HTR-8/SVneo (cell line): Measurements from ENCODE around the gene TSEN2.
"Not testable (repeated sequence)": the region's sequence is repeated elsewhere in the genome, so short reads cannot be mapped to it uniquely, and the experiment has no call there.

Source experiments
- DNase-seq: peaks from one replicate; pipeline ENCODE4 v3.0.0; 2011; ENCODE audit warnings: low spot score, mixed read lengths; ENCODE audit not compliant: insufficient read length
- FAIRE-seq: peaks from 2 replicates; lab custom pipeline; 2011; peaks lifted over from hg19 to GRCh38; lab: Jason Lieb, UNC

Gene TSEN2

DNA sequence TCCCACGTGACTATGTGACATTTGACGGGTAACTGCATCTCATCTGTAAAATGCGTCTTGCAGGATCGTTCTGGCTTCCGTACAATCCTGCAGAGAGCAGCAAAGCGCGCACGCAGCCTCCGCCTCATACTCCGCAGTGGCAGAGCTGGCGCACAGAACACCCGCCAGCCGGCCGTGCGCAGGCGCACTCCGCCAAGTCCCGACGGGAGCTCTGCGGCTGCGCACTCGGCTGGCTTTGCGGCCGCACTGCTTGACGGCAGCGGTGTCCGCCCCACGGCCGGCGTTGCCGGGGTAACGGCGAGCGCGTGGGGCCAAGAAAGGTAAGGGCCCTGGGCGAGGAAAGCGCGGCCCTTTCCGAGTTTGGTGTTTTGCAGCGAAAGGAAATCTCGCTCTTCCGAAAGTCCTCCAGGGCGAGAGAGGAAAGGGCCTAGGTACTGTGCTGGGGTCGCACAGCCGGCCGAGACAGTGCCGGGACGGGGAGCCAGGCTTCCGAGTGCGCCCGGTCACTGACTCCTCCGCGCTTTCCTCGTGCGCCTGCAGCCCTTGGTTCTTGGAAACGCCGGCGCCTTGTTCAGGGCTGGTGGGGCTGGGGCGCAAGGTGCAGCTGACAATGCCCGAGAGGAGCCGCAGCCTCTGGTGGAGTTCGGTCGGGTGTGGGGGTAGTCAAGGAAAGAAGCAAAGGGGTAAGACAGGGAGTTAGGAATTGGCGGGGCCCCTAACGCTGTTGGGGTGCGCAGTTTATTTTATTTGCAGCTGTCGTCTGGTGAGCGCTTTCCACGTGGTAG is at the start of gene TSEN2:
TSEN2 (plus strand) TSS at position 283 of the 785 bp plus-strand sequence. CDS start 5,321 bp downstream, outside the sequence.
- DNase-seq (peak; percentile 96), FAIRE-seq (peak; percentile 94)

- FAIRE-seq (no peak), DNase-seq (no peak)
Measured at GRCh38 chr3:12436514-12437220, 47.6 kb upstream of the TSEN2 start.

DNA sequence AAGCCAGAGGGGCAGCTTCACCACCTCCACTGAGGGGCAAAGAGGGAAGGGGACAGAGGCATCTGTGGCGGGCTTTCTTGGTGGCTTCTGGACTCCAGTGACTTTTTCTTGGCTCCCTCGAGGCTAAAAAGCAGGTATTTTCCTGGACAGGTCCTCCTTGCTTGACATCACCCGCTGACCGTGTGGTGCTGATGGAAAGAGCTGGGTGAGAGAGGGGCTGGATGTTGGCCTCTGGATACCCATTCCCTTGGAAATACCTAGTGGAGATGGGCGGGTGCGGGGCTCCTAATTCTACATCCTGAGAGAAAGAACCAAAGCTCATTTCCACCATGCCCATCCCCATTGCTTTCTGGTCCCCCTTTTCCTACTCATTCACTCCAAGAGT is 47.1 kb upstream of the TSEN2 start:
- DNase-seq (no peak), FAIRE-seq (no peak)

DNA sequence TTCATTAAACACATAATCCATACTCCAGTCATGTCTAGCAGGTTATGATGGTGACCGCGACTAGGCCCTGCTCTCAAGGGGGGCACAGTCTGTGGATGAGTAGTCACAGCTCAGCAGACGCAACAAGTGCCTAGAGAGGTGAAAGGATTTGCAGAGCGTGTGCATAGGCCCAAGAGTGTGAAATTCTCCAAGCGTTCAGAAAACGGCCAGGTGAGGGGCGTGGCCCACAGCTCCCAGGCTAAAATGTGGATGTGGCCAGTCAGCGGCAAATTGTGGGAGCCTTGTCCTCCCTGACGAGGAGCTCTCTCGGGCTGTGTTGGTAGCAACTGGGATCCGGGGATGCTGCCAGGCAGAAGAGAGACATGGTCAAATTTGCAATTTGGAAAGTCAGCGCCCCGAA is 46.4 kb upstream of the TSEN2 start:
- DNase-seq (no peak), FAIRE-seq (no peak)

DNA sequence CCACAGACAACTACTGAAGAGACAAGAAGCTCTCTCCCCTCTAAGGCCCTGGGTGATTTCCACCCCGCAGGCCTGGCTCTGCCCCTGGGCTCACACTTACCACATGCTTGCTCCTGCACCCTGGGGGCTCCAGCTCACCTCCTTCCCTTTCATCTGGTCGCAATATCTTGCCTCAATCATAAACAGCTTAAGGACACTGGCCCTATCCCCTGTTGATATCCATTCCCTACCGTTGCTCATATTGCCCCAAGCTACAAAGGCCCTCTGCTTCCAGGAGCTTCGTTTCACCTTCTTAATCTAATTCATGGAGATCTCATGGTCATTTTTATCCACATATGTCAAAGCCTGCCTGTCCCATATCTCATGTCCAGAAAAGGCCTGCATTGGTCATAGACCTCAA is 46.0 kb upstream of the TSEN2 start:
- no peak for FAIRE-seq

DNA sequence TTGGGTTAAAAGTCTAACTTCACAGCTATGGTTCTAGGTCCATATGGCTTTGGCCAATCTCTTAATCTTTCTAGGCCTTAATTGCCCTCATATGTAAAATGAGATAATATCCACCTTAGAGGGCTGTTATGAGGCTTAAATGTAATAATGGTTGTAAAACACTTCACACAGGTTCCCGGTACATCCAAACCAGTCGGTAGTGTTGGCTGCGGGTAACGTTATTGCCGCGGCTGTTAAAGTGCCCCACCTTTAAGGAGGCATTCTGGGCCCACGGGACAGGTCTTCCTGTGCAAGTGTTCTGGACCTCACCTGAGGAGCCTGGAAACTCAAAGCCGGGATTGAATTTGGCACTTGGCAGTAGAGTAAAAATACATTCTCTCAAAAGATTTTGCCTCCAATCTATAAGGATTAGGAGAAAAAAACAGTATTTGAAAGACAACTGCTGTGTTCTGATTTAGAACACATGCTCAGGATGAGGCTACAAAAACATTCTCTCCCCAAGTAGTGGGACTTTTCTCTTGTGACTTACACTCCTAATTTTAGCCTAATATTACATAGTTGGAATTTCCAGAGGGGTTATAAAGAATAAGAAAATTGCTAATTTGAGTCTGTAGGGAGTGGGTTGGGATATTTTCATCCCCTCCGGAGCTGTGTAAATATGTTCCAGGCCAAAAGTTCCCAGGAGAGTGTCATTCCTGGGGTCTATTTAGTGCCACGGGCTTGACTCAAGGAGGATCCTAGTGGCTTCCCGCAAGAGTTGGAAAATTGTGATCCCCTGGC is 44.9 kb upstream of the TSEN2 start:
- FAIRE-seq (no peak), DNase-seq (no peak)

More for the DNA sequence above, 46.0 kb upstream of the TSEN2 start:
- DNase-seq, result no peak

DNA sequence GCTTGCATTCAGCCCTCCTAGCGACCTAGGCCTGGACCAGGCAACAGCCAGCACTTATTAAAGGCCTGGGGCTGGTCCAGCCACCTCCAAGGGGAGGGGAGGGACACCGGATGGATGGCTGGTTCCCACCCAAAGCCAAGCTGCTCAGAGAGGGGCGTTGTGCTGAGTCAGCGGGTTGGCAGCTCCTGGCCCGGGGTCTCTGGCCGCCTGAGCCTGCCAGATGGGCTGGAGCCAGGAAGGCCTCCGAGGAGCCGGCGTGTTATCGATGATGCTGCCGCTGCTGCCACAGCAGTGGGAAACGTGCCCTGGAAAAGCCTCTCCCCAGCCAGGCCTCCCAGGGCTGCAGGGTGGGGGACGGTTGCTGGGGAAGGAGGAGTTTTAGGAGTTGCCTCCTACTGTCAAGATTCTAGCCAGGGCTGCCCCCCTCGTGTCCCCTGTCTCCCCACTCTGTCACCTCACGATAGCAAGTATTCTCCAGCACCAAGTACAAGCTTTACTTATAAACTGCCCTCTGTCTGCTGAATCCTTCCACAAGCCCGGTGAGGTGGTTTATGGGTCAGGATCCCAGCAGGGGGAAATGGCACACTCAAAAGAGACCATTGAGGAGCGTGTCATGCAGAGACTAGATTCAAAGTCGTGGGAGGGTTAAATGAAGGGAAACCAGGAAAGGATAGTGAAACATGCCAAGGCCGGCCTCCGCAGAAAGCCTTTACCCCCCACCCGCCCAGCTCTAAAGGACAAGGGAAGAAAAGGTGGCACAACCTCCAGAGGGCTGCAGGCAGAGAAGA is 43.2 kb upstream of the TSEN2 start:
- FAIRE-seq (no peak), DNase-seq (no peak)

DNA sequence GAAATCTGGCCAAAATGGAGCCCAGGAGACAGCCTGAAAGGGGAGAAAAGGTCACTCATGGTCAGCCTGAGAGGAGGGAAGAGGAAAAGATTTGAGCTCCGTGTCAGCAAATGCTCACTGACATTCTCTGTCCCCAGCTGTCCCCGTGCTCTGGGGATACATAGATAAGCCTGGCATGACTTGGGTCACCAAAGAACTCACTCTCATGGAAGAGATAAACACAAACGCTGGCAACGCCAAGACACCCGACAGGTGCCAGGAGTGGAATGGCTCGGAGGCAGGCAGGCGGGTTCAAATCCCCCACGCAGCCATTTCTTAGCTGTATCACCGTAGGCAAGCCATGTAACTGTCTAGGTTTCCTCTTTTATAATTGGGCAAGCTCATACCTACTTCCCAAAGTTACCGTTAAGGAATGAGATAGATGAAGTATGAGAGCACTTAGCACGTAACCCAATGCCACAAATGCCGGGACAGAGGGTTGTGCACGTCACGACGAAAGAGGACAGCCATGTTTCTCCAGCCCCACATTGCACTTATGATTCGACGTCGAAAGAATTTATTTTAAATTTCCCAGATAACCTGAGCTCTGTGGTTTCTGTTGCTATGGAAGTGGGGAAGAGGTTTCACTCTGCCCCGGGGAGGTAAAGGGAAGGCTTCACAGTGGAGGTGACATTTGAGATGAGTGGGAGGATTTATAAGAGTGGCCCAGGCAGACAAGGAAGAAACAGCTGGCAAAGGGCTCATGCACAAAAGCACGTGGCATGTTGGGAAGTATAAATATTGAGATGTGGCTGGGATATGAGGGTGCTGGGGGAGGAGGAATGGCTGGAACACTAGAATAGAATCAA is 41.4 kb upstream of the TSEN2 start:
- FAIRE-seq (no peak), DNase-seq (peak; percentile 30)

GRCh38 chr3:12443781-12444522 is 40.3 kb upstream of the TSEN2 start:
- DNase-seq (no peak), FAIRE-seq (no peak)

- FAIRE-seq (no peak), DNase-seq (peak; percentile 67)
Measured at GRCh38 chr3:12444582-12445471, 39.5 kb upstream of the TSEN2 start.

- no peak for DNase-seq
Measured at GRCh38 chr3:12445523-12446240, 38.6 kb upstream of the TSEN2 start.

DNA sequence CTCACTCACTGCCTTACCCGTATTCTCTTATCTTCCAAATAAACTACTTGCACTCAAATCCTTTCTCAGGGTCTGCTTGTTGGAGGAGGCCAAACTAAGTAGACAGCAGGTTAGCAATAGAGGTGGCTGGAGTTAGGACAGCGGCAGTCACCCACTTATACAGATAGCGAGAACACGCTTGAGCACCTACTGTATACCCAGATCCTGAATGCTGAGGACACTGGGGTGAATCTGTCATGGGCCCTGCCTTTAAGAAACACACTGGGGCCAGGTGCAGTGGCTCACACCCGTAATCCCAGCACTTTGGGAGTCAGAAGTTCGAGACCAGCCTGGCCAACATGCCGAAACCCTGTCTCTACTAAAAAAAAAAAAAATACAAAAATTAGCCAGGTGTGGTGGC is 38.0 kb upstream of the TSEN2 start:
- FAIRE-seq (no peak), DNase-seq (no peak)

More at GRCh38 chr3:12445523-12446240, 38.6 kb upstream of the TSEN2 start:
- FAIRE-seq, result no peak

DNA sequence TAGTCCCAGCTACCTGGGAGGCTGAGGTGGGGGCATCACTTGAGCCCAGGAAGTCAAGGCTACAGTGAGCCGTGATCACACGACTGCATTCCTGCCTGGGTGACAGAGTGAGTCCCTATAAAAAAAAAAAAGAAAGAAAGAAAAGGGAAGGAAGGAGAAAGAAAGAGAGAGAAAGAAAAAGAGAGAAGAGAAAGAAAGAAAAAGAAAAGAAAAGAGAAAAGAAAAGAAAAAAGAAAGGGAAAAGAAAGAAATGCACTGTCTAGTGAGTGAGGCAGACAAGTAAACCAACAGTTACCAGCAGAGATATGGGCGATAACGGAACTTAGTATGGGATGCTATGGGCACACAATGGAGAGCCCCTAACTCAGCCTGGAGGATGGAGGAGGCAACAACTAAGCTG is 37.2 kb upstream of the TSEN2 start:
- DNase-seq, result no peak
- FAIRE-seq, result no peak

DNA sequence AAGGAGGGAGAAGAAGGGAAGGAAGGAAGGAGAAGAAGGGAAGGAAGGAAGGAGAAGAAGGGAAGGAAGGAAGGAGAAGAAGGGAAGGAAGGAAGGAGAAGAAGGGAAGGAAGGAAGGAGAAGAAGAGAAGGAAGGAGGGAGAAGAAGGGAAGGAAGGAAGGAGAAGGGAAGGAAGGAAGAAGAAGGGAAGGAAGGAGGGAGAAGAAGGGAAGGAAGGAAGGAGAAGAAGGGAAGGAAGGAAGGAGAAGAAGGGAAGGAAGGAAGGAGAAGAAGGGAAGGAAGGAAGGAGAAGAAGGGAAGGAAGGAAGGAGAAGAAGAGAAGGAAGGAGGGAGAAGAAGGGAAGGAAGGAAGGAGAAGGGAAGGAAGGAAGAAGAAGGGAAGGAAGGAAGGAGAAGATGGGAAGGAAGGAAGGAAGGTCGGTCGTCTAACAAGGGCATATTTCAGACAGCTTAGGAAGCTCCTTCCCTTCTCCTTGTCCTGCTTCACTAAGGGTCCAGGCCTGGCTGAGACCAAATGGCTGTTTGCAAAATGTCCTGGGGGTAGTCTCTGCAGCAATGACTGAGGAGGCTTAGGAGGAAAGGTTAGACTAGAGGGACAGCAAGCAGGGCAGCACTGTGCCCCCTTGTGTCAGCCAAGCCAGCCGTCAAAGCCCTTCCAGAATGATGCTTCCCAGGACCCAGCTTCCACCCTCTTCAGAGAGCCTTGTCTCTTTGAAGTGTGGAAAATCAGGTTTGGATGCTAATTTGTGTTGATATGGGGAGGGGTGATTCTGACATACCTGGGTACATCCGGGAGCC is 35.7 kb upstream of the TSEN2 start:
- DNase-seq, FAIRE-seq: not testable (repeated sequence)

DNA sequence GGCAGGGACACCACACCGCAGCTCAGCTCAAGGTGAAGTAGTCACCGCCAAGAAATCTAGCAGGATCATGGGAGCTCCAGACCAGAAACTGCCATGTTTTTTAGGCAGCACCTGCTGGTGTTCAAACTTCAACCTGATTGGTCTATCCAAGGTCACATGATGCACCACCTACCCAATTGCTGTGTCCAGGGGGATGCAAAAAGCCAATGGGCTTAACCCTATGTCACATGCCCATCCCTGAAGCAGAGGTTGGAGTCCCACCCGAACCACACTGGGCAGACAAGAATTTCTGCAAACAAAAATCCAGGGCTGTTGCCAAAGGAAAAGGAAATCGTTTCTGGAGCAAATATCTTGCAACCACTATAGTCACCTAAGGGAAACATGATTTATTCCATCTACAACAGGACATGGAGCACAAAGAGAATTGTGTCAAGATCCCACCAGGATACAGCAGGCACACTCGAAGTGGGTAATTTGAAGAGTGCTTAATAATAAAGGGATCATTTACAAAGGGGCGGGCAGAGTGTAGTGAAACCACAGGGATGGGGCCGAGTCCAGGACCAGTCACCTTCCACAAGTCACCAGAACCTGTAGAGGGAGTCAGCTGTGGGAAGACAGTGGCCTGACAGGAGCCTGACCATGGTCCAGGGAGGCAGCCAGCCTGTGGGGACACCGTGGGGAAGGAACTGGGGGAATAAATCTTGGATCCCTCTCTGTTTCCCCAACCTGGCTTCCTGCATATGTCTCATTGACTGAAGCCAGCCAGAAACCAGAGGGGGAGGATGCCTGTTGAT is 34.2 kb upstream of the TSEN2 start:
- DNase-seq (no peak), FAIRE-seq (no peak)
